ENCODE results near the gene PEAR1. TPM values are rescaled to one million over a fixed set of nuclear protein-coding genes. Genes with fewer than 3 reads are reported as not detected.

PEAR1 gene
- total and polyA plus RNA-seq, 2 of the 8 experiments (the other 6 are each of a cell fraction or from before 2014, with no cell fraction given): 0.63 to 0.71 TPM

DNA sequence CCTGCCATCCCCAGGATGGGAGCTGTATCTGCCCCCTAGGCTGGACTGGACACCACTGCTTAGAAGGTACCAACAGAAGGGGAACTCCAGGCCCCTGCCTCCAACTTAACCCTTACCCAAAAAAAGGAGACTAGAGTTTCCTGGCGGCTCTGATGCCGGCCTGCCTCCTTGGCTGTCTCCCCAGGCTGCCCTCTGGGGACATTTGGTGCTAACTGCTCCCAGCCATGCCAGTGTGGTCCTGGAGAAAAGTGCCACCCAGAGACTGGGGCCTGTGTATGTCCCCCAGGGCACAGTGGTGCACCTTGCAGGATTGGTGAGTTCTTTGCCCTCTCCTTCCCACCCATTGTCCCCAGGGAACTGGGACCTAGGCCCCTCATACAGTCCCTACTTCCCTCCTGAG is 18.8 kb downstream of the PEAR1 start (continued):
- TF ChIP-seq CHD7 (IDR thresholded peaks at IDR 0.05; ENCODE audit: insufficient replicate concordance, low read length): no peak
- no peak for TF ChIP-seq JUND (IDR thresholded peaks at IDR 0.05; ENCODE audit: low read length)
- TF ChIP-seq RAD21 (IDR thresholded peaks at IDR 0.05 in 1 of 2, conservative IDR thresholded peaks at IDR 0.05 in 1 of 2; ENCODE audit: low read depth in 2 of 2, low read length in 2 of 2): no peak
- TF ChIP-seq CTBP2 (IDR thresholded peaks at IDR 0.05; ENCODE audit: borderline replicate concordance, insufficient read depth, insufficient read length, low read length): no peak
- TF ChIP-seq, protein P1, sequence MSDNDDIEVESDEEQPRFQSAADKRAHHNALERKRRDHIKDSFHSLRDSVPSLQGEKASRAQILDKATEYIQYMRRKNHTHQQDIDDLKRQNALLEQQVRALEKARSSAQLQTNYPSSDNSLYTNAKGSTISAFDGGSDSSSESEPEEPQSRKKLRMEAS (IDR thresholded peaks at IDR 0.05): no peak
